NCI-H187 (cell line): ENCODE data around the gene DOHH.
"Not testable (repeated sequence)": the region's sequence is repeated elsewhere in the genome, so short reads cannot be mapped to it uniquely, and the experiment has no call there.

ENCODE experiments used
- DNase-seq, 2 experiments: peaks; one replicate each; lab custom pipeline; 2025; lab: John Stamatoyannopoulos, UW

The DOHH gene

DNA sequence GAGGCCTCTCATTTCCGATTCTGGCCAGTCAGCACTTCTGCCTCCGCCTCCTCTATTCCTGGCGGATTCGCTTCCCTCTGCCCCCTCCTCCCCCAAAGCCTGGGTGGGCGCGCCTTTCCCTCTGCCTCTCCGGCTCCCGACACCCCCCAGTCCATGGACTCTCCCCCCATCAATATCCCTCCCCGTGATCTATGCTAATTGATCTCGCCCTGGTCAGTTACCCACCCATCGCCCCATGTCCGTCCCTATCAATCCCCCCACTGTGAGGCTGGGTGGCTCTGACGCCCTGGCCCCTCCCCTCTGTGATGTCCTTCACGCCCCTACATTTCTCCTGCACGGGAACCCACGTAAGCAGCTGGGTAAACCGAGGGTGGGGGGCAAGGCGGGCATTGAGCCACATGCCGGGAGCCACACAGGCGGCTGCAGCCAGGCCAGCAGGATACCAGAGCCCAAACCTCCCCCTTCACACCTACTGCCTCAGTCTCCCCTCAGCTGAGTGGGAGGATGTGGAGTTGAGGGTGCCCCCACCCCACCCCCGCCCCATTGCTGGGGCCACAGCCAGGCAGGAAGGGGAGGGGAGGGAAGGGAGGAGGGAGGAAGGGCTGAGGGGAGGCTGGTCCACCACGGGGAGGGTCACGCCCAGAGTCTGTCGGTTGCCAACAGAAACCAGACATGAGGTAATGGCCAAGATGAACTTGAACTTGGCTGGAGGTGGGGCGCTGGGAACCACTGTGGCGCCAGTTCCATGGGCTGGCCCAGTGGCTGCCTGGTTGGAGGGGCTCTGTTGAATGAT lies 41.2 kb downstream of the DOHH start:
- no peak for DNase-seq

DNA sequence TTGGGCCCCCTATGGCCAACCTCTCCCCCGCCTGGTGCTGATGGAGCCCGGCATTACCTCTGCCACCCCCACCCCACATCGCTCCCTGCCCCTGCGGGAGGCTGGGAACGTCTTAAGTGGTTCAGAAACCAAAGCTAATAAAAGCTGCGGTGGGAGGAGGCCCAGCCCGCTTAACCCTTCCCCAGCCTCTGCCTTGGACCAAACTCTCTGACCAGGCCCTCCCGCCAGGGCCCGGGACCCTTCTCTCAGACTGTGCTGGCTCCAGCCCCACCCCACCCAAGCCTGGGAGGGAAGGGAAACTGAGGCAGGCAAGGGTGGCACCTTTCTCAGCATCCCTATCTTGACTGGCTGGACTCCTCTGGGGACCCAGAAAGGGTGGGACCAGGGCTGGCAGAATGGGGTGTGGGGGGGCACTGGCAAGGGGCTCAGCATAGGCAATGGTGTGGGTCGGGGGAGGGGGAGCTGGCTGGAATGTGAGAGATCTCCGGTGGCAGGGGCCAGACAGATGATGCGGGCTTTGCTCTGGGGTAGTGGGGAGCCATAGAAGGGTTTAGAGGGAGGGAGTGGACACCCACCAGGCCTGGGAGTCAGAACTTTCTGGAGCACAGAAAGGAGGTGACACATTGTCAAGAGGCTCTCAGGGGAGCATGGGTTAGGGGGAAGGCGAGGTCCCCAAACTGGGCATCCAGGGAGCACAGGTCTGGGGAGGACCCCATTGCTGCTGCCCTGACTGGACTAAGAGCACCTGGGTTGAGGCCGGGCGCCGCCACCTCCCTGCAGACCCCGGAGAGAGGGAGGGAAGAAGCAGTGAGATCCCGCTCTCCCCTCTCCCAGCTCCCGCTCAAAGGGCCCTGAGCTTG lies 42.0 kb downstream of the DOHH start:
- no peak for DNase-seq

DNA sequence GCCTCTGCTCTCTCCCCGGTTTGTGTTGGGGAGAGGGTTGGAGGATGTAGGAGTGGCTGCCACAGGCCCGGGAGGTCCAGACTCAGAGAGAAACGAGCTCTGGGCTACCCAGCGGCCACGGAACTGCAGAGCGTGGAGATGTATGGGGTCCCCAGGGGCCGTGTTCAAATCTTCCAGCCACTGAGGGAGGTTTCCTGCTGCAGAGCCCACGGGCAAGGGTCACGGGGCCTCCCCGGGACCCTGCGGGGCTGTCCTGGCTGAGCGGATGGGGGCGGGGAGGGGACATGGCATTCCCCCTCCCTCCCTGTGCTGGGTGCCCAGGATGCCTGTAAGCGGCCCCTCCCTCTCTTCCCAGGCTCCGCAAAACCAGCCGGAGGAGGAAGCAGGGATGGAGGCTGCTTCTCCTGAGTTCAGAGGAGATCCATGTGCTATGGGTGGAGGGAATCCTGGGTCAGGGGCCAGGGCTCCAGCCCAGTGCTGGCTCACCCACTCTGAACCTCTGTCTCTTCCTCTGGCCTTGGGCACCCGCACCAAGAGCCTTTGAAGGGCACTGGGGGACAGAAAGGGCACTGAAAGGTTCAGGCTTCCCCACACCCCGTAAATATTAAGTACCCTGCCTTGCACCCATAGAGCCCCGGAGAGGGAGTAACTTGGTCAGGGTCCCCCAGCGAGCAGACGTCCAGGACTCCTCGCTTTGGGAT lies 42.8 kb downstream of the DOHH start:
- no peak for DNase-seq

DNA sequence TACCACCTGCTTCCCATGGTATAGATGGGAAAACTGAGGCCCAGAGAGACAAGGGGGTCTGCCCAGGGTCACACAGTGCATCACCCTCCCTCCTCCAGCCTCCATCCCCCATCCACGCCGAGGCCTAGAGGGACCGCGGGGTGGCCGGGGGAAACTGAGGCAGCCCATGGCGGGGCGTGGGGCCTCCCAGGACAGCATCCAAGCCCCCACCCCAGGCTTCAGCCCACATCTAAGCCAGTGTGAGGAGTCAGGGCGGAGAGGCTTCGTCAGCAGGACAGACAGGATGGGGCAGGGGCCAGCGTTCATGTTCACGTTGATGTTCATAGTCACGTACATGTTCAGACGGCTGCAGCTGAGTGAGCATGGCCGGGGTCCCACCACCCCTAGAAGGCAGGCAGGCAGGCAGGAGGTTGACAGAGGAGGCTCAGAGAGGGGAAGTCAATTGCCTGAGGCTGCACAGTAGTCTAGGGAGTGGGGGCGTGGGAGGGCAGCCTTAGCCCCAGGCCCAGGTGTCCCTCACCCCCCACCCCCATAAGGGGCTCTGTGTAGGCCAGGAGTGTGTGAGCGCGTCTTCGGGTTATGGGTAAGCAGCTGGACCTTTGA lies 43.4 kb downstream of the DOHH start:
- DNase-seq, result no peak

DNA sequence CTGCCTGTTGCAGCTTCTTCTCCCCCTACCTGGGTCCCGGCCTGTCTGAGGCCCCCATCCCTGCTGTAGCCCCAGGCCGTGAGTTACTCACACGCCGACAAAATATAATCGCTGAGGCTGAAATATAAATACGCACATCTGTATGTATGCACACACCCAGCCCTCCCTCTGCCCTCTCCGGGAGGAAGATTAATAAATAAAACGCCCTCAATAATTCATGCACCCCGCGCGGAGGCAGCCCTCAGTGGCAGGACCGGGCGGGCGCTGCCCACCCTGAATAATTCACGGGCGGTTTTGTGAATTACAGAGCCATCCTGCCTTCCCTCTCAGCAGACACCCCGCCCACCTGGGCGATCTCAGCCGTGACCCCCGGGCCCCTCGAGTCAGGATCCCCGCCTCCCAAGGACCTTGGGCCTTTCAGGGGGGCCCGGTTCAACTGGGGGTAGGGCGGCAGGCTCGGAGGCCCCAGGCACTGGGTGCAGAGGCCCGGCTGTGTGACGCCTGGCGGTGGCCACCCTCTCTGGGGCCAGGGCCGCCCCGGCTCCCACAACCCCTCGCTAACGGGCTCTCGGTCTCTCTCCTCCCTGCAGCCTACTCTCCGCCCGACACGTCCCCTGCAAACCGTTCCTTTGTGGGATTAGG lies 44.4 kb downstream of the DOHH start:
- no peak for DNase-seq

DNA sequence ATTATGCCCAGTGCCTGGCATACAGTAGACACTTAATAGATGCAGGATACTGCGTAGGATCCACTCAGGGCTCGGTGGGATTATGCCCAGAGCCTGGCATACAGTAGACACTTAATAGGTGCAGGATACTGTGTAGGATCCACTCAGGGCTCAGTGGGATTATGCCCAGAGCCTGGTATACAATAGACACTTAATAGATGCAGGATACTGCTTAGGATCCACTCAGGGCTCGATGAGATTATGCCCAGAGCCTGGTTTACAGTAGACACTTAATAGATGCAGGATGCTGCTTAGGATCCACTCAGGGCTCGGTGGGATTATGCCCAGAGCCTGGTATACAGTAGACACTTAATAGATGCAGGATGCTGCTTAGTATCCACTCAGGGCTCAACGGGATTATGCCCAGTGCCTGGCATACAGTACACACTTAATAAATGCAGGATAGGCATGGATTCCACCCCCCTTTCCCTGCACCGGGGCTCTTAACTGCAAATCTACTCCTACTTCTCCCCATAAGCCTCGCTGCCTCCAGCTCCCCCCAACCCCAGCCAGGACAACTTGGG lies 45.0 kb downstream of the DOHH start:
- DNase-seq, result no peak

DNA sequence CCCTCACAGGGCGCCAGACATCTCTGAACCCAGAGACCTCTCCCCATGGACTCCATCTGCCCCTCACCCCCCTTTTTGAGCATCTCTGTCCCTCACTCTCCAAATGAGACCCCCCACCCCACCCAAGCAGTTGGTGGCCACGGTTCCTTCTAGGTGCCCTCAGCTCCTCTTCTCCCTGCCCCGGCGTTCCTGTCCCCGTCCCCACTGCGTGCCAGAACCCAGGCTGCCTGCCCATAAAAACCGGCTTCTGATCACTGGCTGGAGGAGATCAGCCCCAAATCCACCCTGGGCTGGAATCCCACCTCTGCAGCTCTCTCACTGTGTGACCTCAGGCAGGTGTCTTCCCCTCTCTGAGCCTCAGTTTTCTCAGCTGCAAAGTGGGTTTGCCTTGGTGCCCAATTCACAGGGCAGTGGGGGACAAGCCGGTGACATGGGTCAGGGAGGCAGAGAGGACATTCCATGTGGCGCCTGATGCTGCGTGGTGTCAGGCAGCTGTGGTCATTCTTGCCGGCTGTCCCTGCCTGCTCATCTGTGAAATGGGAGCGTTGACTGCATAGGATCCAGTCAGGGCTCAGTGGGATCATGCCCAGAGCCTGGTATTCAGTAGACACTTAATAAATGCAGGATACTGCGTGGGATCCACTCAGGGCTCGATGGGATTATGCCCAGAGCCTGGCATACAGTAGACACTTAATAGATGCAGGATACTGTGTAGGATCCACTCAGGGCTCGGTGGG lies 45.6 kb downstream of the DOHH start:
- DNase-seq, result no peak

DNA sequence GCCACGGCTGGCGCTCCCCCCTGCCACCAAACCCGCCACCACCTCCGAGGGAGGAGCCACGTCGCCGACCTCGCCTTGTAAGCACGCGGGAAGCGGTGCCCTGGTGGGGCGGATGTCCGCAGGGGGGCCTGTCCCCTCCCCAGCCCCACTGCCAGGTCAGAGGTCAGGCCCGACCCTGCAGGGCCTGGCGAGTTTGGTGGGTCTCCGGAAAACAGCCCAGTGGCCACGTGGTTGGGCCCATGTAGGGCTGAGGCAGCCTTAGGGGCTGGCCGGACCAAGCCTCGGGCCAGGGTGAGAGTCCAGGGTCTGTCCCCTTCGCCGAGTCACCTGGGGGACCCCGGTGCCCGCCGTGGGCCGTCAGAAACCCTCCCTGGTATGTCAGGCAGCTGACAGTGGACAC lies 46.6 kb downstream of the DOHH start:
- DNase-seq, result no peak

DNA sequence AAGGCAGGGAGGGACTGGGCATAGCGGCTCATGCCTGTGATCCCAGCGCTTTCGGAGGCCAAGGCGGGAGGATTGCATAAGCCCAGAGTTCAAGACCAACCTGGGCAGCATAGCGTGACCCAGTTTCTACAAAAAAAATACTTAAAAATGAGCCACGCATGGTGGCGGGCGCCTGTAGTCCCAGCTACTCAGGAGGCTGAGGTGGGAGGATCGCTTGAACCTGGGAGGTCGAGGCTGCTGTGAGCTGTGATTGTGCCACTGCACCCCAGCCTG lies 47.6 kb downstream of the DOHH start:
- DNase-seq, result not testable (repeated sequence)

DNA sequence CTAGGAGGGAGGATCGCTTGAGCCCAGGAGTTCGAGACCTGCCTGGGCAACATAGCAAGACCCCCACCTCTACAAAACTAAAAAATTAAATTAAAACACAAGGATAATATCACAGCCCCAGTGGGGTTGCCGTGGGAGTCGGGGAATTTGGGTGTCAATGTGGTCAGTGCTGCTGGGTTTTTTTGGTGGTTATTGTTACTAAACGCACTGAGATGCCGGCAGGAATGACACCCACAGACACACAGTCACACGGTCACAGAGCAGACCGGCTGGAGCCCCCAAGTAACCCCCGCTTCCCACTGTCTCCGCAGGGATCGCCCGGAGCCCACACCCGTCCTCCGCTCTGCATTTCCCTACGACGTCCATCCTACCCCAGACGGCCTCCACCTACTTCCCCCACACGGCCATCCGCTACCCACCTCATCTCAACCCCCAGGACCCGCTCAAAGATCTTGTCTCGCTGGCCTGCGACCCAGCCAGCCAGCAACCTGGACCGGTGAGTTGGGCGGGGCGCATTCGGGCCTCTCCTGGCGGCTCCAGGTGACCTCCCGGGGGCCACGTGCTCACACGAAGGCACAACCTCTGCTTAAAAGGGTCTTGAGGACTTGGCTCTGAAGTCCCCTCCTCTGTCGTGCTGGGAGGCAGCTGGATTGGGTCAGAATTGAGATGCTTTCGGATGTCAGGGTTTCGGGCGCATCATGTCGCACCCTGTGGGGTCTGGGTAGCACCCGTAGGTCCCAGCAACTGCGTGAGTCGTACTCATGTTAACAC lies 48.1 kb downstream of the DOHH start:
- no peak for DNase-seq

DNA sequence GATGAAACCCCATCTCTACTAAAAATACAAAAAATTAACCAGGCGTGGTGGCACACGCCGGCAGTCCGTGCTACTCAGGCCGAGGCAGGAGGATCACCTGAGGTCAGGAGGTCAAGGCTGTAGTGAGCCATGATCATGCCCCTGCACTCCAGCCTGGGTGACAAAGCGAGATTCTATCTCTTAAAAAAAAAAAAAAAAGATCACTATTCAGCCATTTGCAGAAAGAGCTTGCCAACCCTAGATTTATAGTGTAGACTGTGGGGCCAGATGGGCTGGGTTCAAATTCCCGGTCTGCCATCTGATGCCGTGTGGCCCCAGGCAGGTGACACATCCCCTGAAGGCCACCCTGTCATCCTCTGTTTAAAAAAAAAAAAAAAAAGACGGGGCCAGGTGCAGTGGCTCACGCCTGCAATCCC lies 49.0 kb downstream of the DOHH start:
- no peak for DNase-seq

- no peak for DNase-seq
Measured at GRCh38 chr19:3450796-3451411, 49.6 kb downstream of the DOHH start.

DNA sequence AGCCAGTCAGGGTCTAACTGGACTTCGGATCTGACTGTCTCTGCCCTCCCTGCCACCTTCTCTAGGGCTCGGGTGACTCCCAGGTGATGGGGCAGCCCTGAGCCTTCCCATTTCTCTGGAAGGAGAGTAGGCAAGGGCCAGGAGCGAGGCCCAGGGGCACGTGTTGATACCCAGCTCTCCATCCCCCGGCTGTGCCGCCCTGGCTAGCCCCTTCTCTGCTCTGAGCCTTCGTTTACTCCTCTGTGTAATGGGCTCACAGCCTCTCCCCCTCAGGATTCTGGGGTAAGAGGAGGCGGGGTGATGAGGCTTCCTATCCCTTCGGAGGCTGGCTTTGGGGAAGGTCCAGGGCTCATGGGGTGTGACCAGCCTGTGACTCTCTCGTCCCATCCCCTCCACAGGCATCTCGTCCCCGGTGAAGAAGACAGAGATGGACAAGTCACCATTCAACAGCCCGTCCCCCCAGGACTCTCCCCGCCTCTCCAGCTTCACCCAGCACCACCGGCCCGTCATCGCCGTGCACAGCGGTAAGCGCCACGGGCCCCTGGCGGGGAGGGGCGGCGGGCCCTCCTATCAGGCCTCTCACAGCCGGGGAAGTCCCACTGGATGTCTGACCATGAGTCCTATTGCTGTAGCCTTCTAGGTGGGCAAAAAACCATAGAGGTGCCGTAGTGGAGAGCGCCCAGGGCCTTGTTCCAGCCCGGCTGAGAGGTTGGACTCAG lies 51.7 kb downstream of the DOHH start:
- no peak for DNase-seq

- DNase-seq, result not testable (repeated sequence)
Measured at GRCh38 chr19:3446657-3447056, 53.8 kb downstream of the DOHH start.

- no peak for DNase-seq
Measured at GRCh38 chr19:3444695-3445234, 55.7 kb downstream of the DOHH start.

GRCh38 chr19:3443840-3444694 lies 56.4 kb downstream of the DOHH start:
- no peak for DNase-seq

- no peak for DNase-seq
Measured at GRCh38 chr19:3442487-3443071, 57.9 kb downstream of the DOHH start.

GRCh38 chr19:3441986-3442329 lies 58.5 kb downstream of the DOHH start:
- no peak for DNase-seq
